AG04449 (cell line): ENCODE measurements around the gene ACLY.

ENCODE experiments used
- CTCF ChIA-PET: fragments of 350-600 bp; formaldehyde crosslinking; extraction: SDS; loops from one replicate; lab custom pipeline; 2021; ENCODE audit warnings: antibody characterized with exemption; lab: Yijun Ruan, JAX
- POLR2A ChIA-PET: fragments of 400-600, 350-600 bp; formaldehyde crosslinking; extraction: SDS; loops from one replicate; lab custom pipeline; 2020; ENCODE audit warnings: antibody characterized with exemption, inconsistent platforms; lab: Yijun Ruan, JAX
- DNase-seq: peaks from one replicate; pipeline ENCODE4 v3.0.0-alpha.2; 2010; ENCODE audit warnings: low read depth, low spot score
- H3K4me3 ChIP-seq: 2 replicates; pipeline ENCODE4 v1.5.1; 2011; ENCODE audit warnings: low read depth, mild to moderate bottlenecking, control low read depth, low read length
- TF ChIP-seq, protein P1 (sequence below): IDR thresholded peaks from one replicate; pipeline ENCODE4 v1.5.1; 2011; ENCODE audit warnings: mild to moderate bottlenecking, moderate library complexity, low read length, control low read depth, inconsistent platforms; ENCODE audit not compliant: insufficient read depth; ENCODE audit errors: missing control alignments

The ACLY gene

DNA sequence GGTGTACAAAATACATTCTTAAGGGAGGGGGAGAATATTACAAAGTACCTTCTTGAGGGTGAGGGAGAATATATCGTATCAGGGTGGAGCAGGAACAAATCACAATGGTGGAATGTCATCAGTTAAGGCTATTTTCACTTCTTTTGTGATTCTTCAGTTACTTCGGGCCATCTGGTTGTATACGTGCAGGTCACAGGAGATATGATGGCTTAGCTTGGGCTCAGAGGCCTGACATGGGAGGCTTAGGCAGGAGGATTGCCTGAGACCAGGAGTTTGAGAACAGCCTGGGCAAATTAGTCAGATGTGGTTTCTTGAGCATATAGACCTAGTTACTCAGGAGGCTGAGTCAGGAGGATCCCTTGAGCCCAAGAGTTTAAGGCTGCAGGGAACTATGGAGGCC, 24.7 kb upstream of the ACLY start:
- TF ChIP-seq, protein P1, sequence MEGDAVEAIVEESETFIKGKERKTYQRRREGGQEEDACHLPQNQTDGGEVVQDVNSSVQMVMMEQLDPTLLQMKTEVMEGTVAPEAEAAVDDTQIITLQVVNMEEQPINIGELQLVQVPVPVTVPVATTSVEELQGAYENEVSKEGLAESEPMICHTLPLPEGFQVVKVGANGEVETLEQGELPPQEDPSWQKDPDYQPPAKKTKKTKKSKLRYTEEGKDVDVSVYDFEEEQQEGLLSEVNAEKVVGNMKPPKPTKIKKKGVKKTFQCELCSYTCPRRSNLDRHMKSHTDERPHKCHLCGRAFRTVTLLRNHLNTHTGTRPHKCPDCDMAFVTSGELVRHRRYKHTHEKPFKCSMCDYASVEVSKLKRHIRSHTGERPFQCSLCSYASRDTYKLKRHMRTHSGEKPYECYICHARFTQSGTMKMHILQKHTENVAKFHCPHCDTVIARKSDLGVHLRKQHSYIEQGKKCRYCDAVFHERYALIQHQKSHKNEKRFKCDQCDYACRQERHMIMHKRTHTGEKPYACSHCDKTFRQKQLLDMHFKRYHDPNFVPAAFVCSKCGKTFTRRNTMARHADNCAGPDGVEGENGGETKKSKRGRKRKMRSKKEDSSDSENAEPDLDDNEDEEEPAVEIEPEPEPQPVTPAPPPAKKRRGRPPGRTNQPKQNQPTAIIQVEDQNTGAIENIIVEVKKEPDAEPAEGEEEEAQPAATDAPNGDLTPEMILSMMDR, result no peak
- no peak overlapping the region for H3K4me3 ChIP-seq
- ChIA-PET POLR2A (no interaction called here), CTCF (no interaction called here)
- no peak for DNase-seq

DNA sequence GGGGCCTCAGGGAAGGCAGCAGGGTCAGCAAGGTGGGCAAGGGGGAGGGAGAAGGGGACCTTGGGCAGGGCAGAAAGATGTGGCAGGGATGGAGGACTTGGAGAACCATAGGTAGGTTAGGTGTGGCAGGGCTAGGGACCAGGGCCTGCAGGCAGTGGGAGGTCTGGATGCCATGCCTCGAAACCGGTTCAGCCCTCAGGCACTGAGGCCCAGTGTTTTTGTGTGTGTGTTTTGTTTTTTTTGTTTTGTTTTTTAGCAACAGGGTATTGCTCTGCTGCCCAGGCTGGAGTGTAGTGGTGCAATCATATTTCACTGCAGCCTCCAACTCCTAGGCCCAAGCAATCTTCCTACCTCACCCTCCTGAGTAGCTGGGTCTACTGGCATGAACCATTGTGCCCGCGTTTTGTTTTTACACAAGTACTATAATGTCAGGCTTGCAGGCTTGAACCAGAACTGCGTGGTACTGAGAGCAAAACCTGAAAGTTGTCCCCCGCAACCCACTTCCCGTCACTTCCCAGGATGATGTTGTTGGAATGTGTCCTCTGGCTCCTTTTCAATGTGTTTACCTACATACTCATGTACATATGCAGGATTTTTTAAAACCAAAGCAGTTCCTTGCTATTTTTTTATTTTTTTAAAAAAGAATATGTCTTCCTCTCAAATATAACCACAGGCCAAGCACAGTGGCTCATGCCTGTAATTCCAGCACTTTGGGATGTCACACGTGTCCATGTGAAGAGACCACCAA, 24.0 kb upstream of the ACLY start:
- ChIA-PET CTCF (interaction anchor here (1.0 kb wide), 1 partner anchor 12 kb away, joined by 4 read pairs; the partner anchor contains the start of gene ODAD4), POLR2A (no interaction called here)
- DNase-seq, result no peak

DNA sequence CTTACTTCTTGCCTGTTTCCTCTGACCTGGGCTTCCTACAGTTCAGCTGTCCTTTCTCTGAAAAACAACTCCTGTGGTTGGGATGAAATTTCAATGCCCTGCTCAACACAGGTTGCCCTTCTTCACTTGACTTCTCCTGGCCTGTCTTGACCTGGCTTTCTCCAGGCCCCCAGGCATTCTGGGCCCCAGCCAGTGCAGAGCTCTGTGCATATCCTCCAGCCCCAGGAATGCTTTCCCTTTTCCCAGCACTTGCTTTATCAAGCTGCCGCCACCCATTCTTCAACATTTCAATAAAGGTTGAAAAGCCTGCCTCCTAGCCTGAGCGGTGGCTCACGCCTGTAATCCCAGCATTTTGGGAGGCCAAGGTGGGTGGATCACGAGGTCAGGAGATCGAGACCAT, 22.4 kb upstream of the ACLY start:
- H3K4me3 ChIP-seq, result no peak overlapping the region
- DNase-seq, result no peak
- CTCF ChIA-PET, result interaction anchor here (1.8 kb wide), 1 partner anchor 22 kb away, joined by 4 read pairs; no protein-coding TSS in a partner anchor
- POLR2A ChIA-PET, result no interaction called here
- TF ChIP-seq, protein P1, result no peak

More for the DNA sequence above, 24.0 kb upstream of the ACLY start:
- TF ChIP-seq, protein P1, result no peak
- H3K4me3 ChIP-seq, result no peak overlapping the region

DNA sequence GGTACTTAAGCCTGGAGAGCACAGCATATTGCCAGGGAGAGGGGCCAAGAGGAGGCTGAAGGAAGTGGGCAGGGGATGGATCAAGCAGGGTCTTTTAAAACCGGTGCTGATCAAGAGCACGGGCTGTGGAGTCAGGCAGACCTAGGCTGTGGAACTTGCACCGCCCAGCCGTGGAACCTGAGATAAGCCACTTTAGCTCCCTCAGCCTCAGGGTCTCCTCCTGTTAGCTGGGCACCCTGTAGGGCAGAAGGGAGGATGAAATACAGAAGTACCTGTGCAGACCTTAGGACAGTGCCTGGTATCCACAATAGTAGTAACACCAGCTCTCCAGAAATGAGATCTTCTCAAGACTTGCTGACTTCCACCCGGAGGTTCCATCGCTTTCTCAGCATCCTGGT, 20.9 kb upstream of the ACLY start:
- TF ChIP-seq, protein P1, result no peak
- ChIA-PET CTCF (interaction anchor here (1.0 kb wide), 1 partner anchor 9 kb away, joined by 4 read pairs; the partner anchor contains the start of gene ODAD4), POLR2A (no interaction called here)
- no peak for DNase-seq
- H3K4me3 ChIP-seq, result no peak overlapping the region

DNA sequence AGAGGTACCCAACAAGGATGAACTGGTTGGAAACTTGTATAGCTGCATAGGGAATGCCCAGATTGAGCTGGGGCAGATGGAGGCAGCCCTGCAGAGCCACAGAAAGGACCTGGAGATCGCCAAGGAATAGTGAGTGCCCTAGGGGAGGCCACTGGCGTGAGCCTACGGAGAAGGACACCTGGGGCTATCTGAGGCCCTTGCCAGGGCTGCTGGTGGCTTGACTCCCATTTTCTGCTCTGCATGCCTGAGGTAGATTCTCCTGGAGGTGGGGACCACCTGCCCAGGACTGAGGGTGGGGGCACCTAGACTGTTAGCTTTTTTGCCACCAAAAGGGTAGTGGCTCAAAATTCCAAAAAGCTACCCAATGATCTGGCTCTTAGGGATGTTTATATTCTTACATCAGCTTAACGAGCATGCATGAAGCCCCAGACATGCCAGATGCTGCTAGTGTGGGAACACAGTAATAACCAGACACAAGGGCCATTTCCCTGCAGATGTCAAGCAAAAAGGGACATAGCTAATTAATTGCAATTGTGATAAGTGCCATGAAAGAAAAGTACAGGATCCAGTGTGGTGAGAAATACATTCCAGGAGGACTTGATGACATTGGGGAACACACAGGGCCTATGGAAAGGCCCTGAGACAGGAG, 20.4 kb upstream of the ACLY start:
- ChIA-PET POLR2A (no interaction called here), CTCF (no interaction called here)
- no peak for DNase-seq
- TF ChIP-seq, protein P1, result no peak
- no peak overlapping the region for H3K4me3 ChIP-seq
